Measurements from ENCODE around the gene AFMID. TPM values are rescaled to one million over a fixed set of nuclear protein-coding genes. Genes with fewer than 3 reads are reported as not detected.

AFMID gene
- total and polyA plus RNA-seq, 2 of the 13 experiments (the other 11 are each of a cell fraction or from before 2014, with no cell fraction given) = 249 to 270 TPM

GRCh38 chr17:78138204-78139060 is 48.7 kb upstream of the AFMID start (continued):
- TF ChIP-seq, protein P1, sequence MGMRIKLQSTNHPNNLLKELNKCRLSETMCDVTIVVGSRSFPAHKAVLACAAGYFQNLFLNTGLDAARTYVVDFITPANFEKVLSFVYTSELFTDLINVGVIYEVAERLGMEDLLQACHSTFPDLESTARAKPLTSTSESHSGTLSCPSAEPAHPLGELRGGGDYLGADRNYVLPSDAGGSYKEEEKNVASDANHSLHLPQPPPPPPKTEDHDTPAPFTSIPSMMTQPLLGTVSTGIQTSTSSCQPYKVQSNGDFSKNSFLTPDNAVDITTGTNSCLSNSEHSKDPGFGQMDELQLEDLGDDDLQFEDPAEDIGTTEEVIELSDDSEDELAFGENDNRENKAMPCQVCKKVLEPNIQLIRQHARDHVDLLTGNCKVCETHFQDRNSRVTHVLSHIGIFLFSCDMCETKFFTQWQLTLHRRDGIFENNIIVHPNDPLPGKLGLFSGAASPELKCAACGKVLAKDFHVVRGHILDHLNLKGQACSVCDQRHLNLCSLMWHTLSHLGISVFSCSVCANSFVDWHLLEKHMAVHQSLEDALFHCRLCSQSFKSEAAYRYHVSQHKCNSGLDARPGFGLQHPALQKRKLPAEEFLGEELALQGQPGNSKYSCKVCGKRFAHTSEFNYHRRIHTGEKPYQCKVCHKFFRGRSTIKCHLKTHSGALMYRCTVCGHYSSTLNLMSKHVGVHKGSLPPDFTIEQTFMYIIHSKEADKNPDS (CRISPR knock-in tag; IDR thresholded peaks at IDR 0.05) = no peak
- TF ChIP-seq, protein P2, sequence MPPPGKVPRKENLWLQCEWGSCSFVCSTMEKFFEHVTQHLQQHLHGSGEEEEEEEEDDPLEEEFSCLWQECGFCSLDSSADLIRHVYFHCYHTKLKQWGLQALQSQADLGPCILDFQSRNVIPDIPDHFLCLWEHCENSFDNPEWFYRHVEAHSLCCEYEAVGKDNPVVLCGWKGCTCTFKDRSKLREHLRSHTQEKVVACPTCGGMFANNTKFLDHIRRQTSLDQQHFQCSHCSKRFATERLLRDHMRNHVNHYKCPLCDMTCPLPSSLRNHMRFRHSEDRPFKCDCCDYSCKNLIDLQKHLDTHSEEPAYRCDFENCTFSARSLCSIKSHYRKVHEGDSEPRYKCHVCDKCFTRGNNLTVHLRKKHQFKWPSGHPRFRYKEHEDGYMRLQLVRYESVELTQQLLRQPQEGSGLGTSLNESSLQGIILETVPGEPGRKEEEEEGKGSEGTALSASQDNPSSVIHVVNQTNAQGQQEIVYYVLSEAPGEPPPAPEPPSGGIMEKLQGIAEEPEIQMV (CRISPR knock-in tag; IDR thresholded peaks at IDR 0.05; ENCODE audit: low read depth) = no peak
- 0 out of 2 replicates have a peak, but pooled peaks have one; percentile 5 for TF ChIP-seq SRY (CRISPR knock-in tag; IDR thresholded peaks at IDR 0.05)
- no peak for TF ChIP-seq ZNF274 (CRISPR knock-in tag; IDR thresholded peaks at IDR 0.05)
- TF ChIP-seq ZBTB42 (CRISPR knock-in tag; IDR thresholded peaks at IDR 0.05) = 0 out of 2 replicates have a peak, but pooled peaks have one; percentile 45
- no peak for TF ChIP-seq ZZZ3 (CRISPR knock-in tag; IDR thresholded peaks at IDR 0.05; ENCODE audit: borderline replicate concordance)
- TF ChIP-seq, protein P3, sequence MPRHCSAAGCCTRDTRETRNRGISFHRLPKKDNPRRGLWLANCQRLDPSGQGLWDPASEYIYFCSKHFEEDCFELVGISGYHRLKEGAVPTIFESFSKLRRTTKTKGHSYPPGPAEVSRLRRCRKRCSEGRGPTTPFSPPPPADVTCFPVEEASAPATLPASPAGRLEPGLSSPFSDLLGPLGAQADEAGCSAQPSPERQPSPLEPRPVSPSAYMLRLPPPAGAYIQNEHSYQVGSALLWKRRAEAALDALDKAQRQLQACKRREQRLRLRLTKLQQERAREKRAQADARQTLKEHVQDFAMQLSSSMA (CRISPR knock-in tag; IDR thresholded peaks at IDR 0.05) = 0 out of 2 replicates have a peak, but pooled peaks have one; percentile 35
- 0 out of 2 replicates have a peak, but pooled peaks have one; percentile 9 for TF ChIP-seq ZC3H13 (CRISPR knock-in tag; IDR thresholded peaks at IDR 0.05)
- TF ChIP-seq ZNF574 (CRISPR knock-in tag; IDR thresholded peaks at IDR 0.05) = no peak; the same call in 1 of the 2 replicates
- no peak for TF ChIP-seq ZNF383 (CRISPR knock-in tag; IDR thresholded peaks at IDR 0.05; ENCODE audit: borderline replicate concordance)
- TF ChIP-seq HNRNPL (IDR thresholded peaks at IDR 0.05; ENCODE audit: low read depth, low read length) = 0 out of 2 replicates have a peak, but pooled peaks have one; percentile 18
- no peak for TF ChIP-seq KDM3A (CRISPR knock-in tag; IDR thresholded peaks at IDR 0.05; ENCODE audit: low read depth)
- no peak for TF ChIP-seq TRAFD1 (CRISPR knock-in tag; IDR thresholded peaks at IDR 0.05; ENCODE audit: borderline replicate concordance)
- TF ChIP-seq SALL2 (CRISPR knock-in tag; IDR thresholded peaks at IDR 0.05) = 0 out of 2 replicates have a peak, but pooled peaks have one; percentile 50
- 0 out of 2 replicates have a peak, but pooled peaks have one; percentile 12 for TF ChIP-seq ZNF792 (CRISPR knock-in tag; IDR thresholded peaks at IDR 0.05)
- 0 out of 2 replicates have a peak, but pooled peaks have one; percentile 35 for TF ChIP-seq ZNF350 (CRISPR knock-in tag; IDR thresholded peaks at IDR 0.05; ENCODE audit: borderline replicate concordance, low read depth)
- TF ChIP-seq ZNF136 (CRISPR knock-in tag; IDR thresholded peaks at IDR 0.05; ENCODE audit: low read depth) = no peak
- TF ChIP-seq ZNF720 (CRISPR knock-in tag; IDR thresholded peaks at IDR 0.05) = 0 out of 2 replicates have a peak, but pooled peaks have one; percentile 6
- 0 out of 2 replicates have a peak, but pooled peaks have one; percentile 23 for TF ChIP-seq BRD4 (CRISPR knock-in tag; IDR thresholded peaks at IDR 0.05)

All from HepG2 (cell line).